NCI-H82 treated with DMSO at 0.1 percent for 48 hours (cell line): ENCODE results near the gene B4GALT3.
A peak's percentile ranks its signal among the peaks of the same experiment; 100 is the strongest.

Experiments
- DNase-seq: peaks from one replicate; lab custom pipeline; 2025; ENCODE audit not compliant: unreplicated experiment; lab: John Stamatoyannopoulos, UW

The B4GALT3 gene

GRCh38 chr1:161188381-161188780 lies 11.1 kb upstream of the B4GALT3 start:
- DNase-seq, result no peak

- DNase-seq, result no peak
Measured at GRCh38 chr1:161187311-161187710, 10.0 kb upstream of the B4GALT3 start.

DNA sequence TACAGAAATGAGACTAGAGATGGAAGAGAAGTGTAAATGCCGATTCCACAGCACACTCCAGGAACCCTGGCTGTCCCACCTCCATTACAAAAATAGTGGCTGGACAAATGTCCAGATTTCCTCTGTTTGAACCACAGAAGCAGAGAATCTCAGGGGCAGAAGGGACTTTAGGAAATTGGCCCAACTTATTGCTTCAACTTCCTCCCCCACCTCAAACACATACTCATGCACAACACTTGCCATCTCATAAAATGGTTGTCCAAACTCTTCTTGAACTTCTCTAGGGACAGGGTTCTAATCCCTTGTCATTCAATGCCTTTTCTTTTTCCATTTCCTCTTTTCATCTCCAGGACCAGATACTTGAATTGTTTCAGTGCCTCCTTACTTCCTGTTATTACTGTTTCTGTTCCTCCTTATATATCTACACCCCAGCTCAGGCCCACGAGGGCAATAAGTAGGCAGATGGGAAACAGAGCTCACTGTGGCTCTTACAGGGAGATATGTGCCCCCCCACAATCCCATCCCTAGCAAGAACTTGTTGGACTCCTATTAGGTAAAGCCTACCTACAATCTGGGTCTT lies 8.5 kb upstream of the B4GALT3 start:
- DNase-seq, result no peak

GRCh38 chr1:161185282-161185682 lies 8.0 kb upstream of the B4GALT3 start:
- peak; percentile 99 for DNase-seq

GRCh38 chr1:161182214-161182613 lies 4.9 kb upstream of the B4GALT3 start:
- DNase-seq, result no peak

DNA sequence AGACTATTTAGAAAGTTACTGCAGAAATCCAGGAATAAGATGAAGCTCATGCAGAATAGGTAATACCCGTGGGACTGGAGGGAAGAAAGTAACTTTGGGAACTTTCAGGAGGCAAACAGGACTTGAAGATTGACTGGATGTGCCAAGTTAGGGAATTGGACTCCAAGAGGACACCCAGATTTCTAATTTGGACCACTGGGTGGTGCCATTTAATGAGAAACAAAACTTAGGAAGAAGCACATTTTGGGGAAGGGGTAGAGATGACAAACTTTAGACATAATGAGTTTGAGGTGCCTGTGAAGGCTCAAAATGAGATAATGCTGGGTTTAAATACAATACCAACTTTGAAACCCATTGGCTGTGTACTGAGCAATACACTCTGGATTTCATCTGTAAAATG lies 3.3 kb upstream of the B4GALT3 start:
- no peak for DNase-seq

- no peak for DNase-seq
Measured at GRCh38 chr1:161179698-161180097, 2.4 kb upstream of the B4GALT3 start.

GRCh38 chr1:161177936-161178244 lies 583 bp upstream of the B4GALT3 start:
- no peak for DNase-seq

GRCh38 chr1:161176468-161177111 lies 717 bp downstream of the B4GALT3 start:
- DNase-seq, result no peak

GRCh38 chr1:161175771-161176453 lies 1.4 kb downstream of the B4GALT3 start:
- no peak for DNase-seq

DNA sequence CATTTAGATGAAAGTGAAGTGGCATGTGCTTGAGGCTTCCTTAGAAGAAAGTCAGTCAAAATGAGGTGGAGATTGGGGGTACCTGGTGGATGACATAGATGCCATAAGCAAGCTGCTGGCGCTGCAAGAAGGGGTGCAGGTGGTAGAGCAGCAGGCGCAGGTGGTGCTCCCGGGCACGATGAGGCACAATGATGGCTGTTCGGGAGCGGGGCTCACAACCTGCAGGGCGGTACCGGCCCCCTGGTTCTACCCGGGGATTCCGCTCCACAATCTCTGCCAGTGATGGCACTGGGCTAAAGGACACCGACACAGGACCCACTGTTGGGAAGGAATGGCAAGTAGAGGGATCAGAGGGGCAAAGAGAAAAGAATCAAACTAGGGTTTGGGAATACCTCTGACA lies 2.4 kb downstream of the B4GALT3 start:
- DNase-seq, result no peak

DNA sequence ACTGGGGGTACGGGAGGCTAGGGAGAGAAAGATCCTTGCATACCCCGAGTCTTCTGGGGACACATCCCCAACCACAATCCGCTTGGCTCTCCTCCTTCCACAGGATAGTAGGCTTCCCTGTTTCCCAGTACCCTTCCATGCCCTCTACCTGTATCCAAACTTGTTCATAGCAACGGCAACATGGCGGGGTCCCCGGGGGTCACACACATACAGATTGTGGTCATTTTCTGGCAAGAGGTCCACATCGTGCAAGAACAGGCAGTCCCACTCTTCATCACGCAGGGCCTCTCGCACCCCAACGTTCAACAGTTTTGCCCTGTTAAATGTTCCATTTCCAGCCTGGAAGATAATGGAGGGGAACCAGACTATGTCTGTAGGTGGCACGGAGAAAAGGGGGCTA lies 3.6 kb downstream of the B4GALT3 start:
- no peak for DNase-seq

DNA sequence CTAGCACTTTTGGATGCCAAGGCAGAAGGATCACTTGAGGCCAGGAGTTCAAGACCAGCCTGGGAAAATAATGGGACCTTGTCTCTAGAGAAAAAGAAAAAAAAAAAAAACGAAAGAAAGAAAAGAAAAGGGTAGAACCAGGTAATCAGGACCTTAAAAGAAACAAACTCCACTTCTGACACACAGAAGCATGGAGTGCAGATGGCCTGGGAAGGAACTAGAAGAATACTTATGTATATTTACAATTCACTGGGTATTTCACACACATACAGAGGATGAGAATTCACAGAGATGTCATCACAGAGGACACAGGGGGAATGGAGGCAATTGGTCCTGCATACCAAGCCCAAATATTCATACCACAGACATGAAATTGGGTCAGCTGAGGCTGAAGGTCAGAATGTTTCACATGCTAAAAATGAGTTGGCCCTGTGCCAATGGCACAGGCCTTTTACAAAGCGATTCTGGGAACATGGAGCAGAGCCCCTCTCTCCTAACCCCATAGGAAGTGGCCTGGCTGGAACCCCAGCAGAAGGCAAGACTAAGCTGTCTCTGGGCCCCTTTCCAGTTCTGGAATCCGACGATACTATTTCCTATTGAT lies 4.4 kb downstream of the B4GALT3 start:
- DNase-seq, result no peak

DNA sequence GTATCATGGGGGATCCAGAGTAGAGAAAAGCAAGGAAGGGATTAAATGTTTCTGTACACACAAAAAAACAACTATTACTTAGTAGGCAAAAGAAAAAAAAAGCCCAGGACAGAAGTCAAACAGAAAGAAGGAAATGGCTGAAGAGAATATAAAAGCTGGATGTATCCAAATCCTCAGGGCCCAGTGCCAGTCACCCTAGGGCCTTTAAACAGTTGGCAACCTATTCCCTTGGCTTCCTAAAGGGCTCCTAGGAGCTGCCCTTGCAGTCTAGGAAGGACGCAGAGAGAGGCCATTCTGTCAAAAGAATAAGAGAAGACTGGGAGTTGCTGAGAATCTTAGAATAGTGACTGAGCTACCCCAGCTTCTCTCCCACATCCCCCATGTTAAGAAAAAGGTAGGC lies 5.0 kb downstream of the B4GALT3 start:
- DNase-seq, result no peak

GRCh38 chr1:161171696-161172095 lies 5.6 kb downstream of the B4GALT3 start:
- DNase-seq, result no peak

- DNase-seq, result no peak
Measured at GRCh38 chr1:161171191-161171590, 6.1 kb downstream of the B4GALT3 start.

DNA sequence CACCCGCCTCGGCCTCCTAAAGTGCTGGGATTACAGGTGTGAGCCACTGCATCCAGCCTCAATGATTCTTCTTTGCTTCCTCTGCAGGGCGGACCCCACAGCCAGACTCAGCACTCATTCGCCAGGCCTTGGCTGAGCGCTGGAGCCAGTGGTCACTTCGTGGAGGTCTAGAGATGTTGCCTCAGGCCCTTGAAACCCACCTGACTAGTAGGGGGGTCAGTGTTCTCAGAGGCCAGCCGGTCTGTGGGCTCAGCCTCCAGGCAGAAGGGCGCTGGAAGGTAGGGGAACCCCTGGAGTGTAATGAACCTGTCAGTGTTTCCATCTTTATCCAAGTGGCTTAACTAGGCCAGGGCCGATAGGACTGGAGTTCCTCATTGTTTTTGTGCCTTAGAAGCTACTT lies 8.4 kb downstream of the B4GALT3 start:
- DNase-seq, result no peak

DNA sequence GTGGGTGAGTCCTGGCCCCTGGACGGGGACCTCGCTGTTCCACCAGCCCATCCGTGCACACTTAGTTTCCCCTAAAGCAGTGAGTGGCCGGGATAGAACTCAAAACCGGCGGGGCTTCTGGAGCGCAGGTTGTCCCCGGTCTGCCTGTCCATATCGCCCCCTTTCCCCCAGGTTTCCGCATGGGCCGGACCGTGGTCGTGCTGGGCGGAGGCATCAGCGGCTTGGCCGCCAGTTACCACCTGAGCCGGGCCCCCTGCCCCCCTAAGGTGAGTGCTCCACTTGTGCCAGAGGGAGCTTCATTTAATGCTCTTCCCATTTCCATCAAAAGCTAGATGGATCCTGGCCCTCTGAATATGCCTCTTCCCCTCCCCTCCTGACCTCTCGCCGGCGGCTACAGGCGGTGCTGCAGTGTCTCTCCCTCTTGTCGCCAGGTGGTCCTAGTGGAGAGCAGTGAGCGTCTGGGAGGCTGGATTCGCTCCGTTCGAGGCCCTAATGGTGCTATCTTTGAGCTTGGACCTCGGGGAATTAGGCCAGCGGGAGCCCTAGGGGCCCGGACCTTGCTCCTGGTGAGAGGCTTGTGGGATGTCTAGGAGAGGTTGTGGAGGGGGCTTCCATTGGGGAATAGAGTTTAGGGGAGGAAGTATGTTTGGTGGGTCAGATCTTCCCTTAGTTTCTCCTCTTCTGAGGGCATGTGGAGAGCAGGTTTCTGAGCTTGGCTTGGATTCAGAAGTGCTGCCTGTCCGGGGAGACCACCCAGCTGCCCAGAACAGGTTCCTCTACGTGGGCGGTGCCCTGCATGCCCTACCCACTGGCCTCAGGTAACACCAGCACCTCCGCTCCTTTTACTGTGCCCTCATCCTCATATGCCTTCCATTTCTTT lies 10.4 kb downstream of the B4GALT3 start:
- DNase-seq, result no peak

GRCh38 chr1:161165742-161166668 lies 11.3 kb downstream of the B4GALT3 start, which contains the start of gene PPOX:
TSS of gene PPOX (plus strand) at chr1:161166426. CDS start at chr1:161166848, 422 bp downstream.
- DNase-seq, result peak; percentile 99
